CD14-positive monocyte (primary cell): Measurements from ENCODE around the gene CACNA1B. TPM values are rescaled to one million over a fixed set of nuclear protein-coding genes. Genes with fewer than 3 reads are reported as not detected.
"Not testable (repeated sequence)": the region's sequence is repeated elsewhere in the genome, so short reads cannot be mapped to it uniquely, and the experiment has no call there.

Experiments used
- DNase-seq, 3 donors: peaks; one replicate each; pipeline ENCODE4 v3.0.0-alpha.2; 2011 to 2022
- H2AFZ ChIP-seq: 2 replicates; pipeline ENCODE4 v1.6.0; 2012; ENCODE audit warnings: mild to moderate bottlenecking, low read depth, low read length, inconsistent platforms; ENCODE audit not compliant: insufficient read depth, poor library complexity, severe bottlenecking
- H3K27ac ChIP-seq, 2 donors: 1 replicate in 1 of 2; 2 replicates in 1 of 2; pipeline ENCODE4 v1.5.1; 2012 to 2013; ENCODE audit warnings: low read length in 2 of 2, control low read depth in 1 of 2, inconsistent platforms in 1 of 2, low read depth in 1 of 2, mild to moderate bottlenecking in 1 of 2
- H3K27me3 ChIP-seq, 2 donors: one replicate each; pipeline versions ENCODE4 v1.6.0 to v1.6.1; 2011 to 2013; ENCODE audit warnings: low read length in 2 of 2; ENCODE audit not compliant: control insufficient read depth in 2 of 2, insufficient read depth in 2 of 2
- H3K36me3 ChIP-seq, 2 donors: replicated peaks in 1 of 2; 1 replicate in 1 of 2; 2 replicates in 1 of 2; pipeline versions ENCODE4 v1.5.1 to v1.6.1; 2012 to 2013; ENCODE audit warnings: low read length in 2 of 2, control low read depth in 1 of 2, inconsistent platforms in 1 of 2, mild to moderate bottlenecking in 1 of 2; ENCODE audit not compliant: insufficient read depth in 2 of 2, control insufficient read depth in 1 of 2
- H3K4me1 ChIP-seq, 2 donors: 1 replicate in 1 of 2; 2 replicates in 1 of 2; pipeline versions ENCODE4 v1.5.1 to v1.6.1; 2012 to 2013; ENCODE audit warnings: low read length in 2 of 2, control low read depth in 1 of 2, inconsistent platforms in 1 of 2, mild to moderate bottlenecking in 1 of 2, moderate library complexity in 1 of 2; ENCODE audit not compliant: insufficient read depth in 2 of 2, control insufficient read depth in 1 of 2
- H3K4me2 ChIP-seq: replicated peaks from 2 replicates; pipeline ENCODE3; 2012; ENCODE audit warnings: low read length, moderate library complexity, mild to moderate bottlenecking; ENCODE audit not compliant: poor library complexity, severe bottlenecking; ENCODE audit errors: extremely low read depth
- H3K4me3 ChIP-seq, 3 experiments: fragments of 200-600 bp in 1 of 3; sonication (generic) in 1 of 3; replicated peaks in 1 of 3; 1 replicate in 2 of 3; 2 replicates in 1 of 3; pipeline ENCODE4 v1.5.1; 2011 to 2013; ENCODE audit warnings: low read length in 3 of 3, mild to moderate bottlenecking in 3 of 3, control low read depth in 2 of 3, low read depth in 2 of 3, inconsistent platforms in 1 of 3, moderate library complexity in 1 of 3
- H3K79me2 ChIP-seq: 2 replicates; pipeline ENCODE4 v1.6.0; 2012; ENCODE audit warnings: mild to moderate bottlenecking, control low read depth, inconsistent platforms, low read length, moderate library complexity; ENCODE audit not compliant: insufficient read depth
- H3K9ac ChIP-seq: 2 replicates; pipeline ENCODE4 v1.6.0; 2017; ENCODE audit warnings: low read length, mild to moderate bottlenecking; ENCODE audit not compliant: insufficient read depth, poor library complexity, severe bottlenecking
- H3K9me3 ChIP-seq, 2 donors: replicated peaks in 1 of 2; 1 replicate in 1 of 2; 2 replicates in 1 of 2; pipeline versions ENCODE4 v1.5.1 to v1.6.1; 2012 to 2013; ENCODE audit warnings: low read length in 2 of 2, control low read depth in 1 of 2; ENCODE audit not compliant: control insufficient read depth in 1 of 2, insufficient read depth in 1 of 2
- H4K20me1 ChIP-seq: 2 replicates; pipeline ENCODE4 v1.6.0; 2012; ENCODE audit warnings: mild to moderate bottlenecking, low read length, control low read depth, moderate library complexity; ENCODE audit not compliant: insufficient read depth
- H3K27ac Mint-ChIP-seq, 7 donors: one replicate each; pipeline ENCODE4 v1.8.0; 2020; ENCODE audit warnings: mild to moderate bottlenecking in 7 of 7, mixed read lengths in 7 of 7, moderate library complexity in 6 of 7, inconsistent platforms in 2 of 7
- H3K27me3 Mint-ChIP-seq, 3 donors: one replicate each; pipeline ENCODE4 v1.8.0; 2021 to 2022; ENCODE audit warnings: low read depth in 3 of 3, mild to moderate bottlenecking in 3 of 3, mixed read lengths in 3 of 3, moderate library complexity in 3 of 3, inconsistent platforms in 1 of 3
- H3K36me3 Mint-ChIP-seq, 2 donors: one replicate each; pipeline ENCODE4 v1.8.0; 2020; ENCODE audit warnings: mixed read lengths in 2 of 2, inconsistent platforms in 1 of 2, mild to moderate bottlenecking in 1 of 2
- H3K4me1 Mint-ChIP-seq: one replicate; pipeline ENCODE4 v1.8.0; 2020; ENCODE audit warnings: mild to moderate bottlenecking, mixed read lengths
- H3K4me3 Mint-ChIP-seq, 2 donors: one replicate each; pipeline ENCODE4 v1.8.0; 2020; ENCODE audit warnings: mild to moderate bottlenecking in 2 of 2, mixed read lengths in 2 of 2, moderate library complexity in 1 of 2
- H3K9me3 Mint-ChIP-seq, 7 donors: one replicate each; pipeline ENCODE4 v1.8.0; 2020 to 2022; ENCODE audit warnings: mixed read lengths in 7 of 7, mild to moderate bottlenecking in 6 of 7, moderate library complexity in 6 of 7, inconsistent platforms in 2 of 7
- WGBS: methylation state at CpG from one replicate; pipeline ENCODE4 v1.1.5; 2013; ENCODE audit warnings: missing lambda C conversion rate; ENCODE audit not compliant: insufficient coverage; 5-methylcytosine and 5-hydroxymethylcytosine counted together
- intact Hi-C, 2 donors: fragments of 100-400 bp; cut with micrococcal nuclease; formaldehyde crosslinking; loops; one replicate each; pipeline versions ENCODE4 v1.15.0 to v1.15.1; 2023
- polyA plus RNA-seq, 3 donors: library from polyadenylated mRNA; depleted of rRNA in 1 of 3; unstranded in 2 of 3; stranded (reverse) in 1 of 3; fragments of 300-500 nt in 2 of 3; fragments of >200 nt in 1 of 3; fragmentation: Illumina TruSeq in 2 of 3; gene quantifications; 1 replicate in 2 of 3; 2 replicates in 1 of 3; pipeline ENCODE4 v1.2.3, GENCODE V29; 2012 to 2021
- TF ChIP-seq, protein P1 (sequence below): fragments of 200-600 bp; IDR thresholded peaks from one replicate; pipeline ENCODE4 v1.8.0; 2022; ENCODE audit warnings: antibody characterized with exemption, mild to moderate bottlenecking

The CACNA1B gene
- polyA plus RNA-seq, 3 donors, result not detected

GRCh38 chr9:137882506-137882821 is 4.9 kb downstream of the CACNA1B start:
- TF ChIP-seq, protein P1, sequence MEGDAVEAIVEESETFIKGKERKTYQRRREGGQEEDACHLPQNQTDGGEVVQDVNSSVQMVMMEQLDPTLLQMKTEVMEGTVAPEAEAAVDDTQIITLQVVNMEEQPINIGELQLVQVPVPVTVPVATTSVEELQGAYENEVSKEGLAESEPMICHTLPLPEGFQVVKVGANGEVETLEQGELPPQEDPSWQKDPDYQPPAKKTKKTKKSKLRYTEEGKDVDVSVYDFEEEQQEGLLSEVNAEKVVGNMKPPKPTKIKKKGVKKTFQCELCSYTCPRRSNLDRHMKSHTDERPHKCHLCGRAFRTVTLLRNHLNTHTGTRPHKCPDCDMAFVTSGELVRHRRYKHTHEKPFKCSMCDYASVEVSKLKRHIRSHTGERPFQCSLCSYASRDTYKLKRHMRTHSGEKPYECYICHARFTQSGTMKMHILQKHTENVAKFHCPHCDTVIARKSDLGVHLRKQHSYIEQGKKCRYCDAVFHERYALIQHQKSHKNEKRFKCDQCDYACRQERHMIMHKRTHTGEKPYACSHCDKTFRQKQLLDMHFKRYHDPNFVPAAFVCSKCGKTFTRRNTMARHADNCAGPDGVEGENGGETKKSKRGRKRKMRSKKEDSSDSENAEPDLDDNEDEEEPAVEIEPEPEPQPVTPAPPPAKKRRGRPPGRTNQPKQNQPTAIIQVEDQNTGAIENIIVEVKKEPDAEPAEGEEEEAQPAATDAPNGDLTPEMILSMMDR, result no peak
- H3K9me3 Mint-ChIP-seq, result peaks cover 0 to 6% (median 0%) of the 10 kb centered on the region in 7 donors
- DNase-seq, result no peak
- Histone ChIP-seq H3K9ac (no peak overlapping the region), H4K20me1 (no peaks in the 10 kb centered on the region), H3K36me3 (no peaks in the 10 kb centered on the region), H3K9me3 (no peaks in the 10 kb centered on the region), H3K27ac (no peak overlapping the region), H3K4me2 (no peak overlapping the region), H3K4me1 (no peaks in the 10 kb centered on the region), H3K79me2 (no peaks in the 10 kb centered on the region), H3K27me3 (peaks cover 0 to 14% of the 10 kb centered on the region in 2 donors), H3K4me3 (no peak overlapping the region), H2AFZ (no peak overlapping the region)
- intact Hi-C loops, result no loop called here
- peaks cover 10 to 16% (median 12%) of the 10 kb centered on the region in 3 donors for H3K27me3 Mint-ChIP-seq
- H3K4me1 Mint-ChIP-seq, result no peaks in the 10 kb centered on the region
- 91% methylated on average over 10 of the region's 10 CpGs for WGBS
- H3K36me3 Mint-ChIP-seq, result no peaks in the 10 kb centered on the region
- H3K4me3 Mint-ChIP-seq, result no peak overlapping the region
- H3K27ac Mint-ChIP-seq, result no peak overlapping the region

GRCh38 chr9:137883977-137884376 is 6.4 kb downstream of the CACNA1B start:
- H3K27me3 ChIP-seq, H3K27ac ChIP-seq, H3K79me2 ChIP-seq, H3K4me3 Mint-ChIP-seq, H3K9me3 ChIP-seq, H3K36me3 ChIP-seq, H4K20me1 ChIP-seq, H3K4me1 ChIP-seq, H3K4me3 ChIP-seq, H2AFZ ChIP-seq, DNase-seq, H3K27me3 Mint-ChIP-seq, intact Hi-C loops, H3K27ac Mint-ChIP-seq, H3K36me3 Mint-ChIP-seq, H3K4me1 Mint-ChIP-seq, H3K9me3 Mint-ChIP-seq, H3K4me2 ChIP-seq, H3K9ac ChIP-seq: not testable (repeated sequence)
- 100% methylated on average over 1 of the region's 6 CpGs for WGBS

DNA sequence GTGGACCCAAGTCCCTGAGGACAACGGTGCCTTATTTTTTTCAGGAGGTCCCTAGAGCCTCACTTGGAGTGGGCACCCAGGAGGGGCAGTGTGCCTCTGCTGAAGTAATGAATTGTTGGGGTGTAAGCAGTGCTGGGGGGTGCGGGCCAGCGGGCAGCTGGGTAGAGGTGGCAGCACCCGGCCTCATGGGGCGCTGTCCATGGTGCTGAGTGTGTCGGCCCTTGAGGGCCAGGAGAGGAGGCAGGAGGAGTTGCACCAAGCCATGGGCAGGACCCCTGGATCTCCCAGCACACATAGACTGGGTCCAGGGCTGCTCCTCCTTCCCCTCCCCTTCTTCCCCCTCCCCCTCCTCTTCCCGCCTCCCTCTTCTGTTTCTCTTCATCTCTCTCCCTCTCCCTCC is 7.0 kb downstream of the CACNA1B start:
- H3K4me1 Mint-ChIP-seq, H3K9me3 Mint-ChIP-seq, H2AFZ ChIP-seq, H3K4me3 Mint-ChIP-seq, H3K9ac ChIP-seq, H3K27me3 Mint-ChIP-seq, H3K4me3 ChIP-seq, H3K36me3 Mint-ChIP-seq, H3K9me3 ChIP-seq, H3K79me2 ChIP-seq, H3K36me3 ChIP-seq, H3K27ac Mint-ChIP-seq, intact Hi-C loops, H3K4me2 ChIP-seq, H3K27me3 ChIP-seq, H3K27ac ChIP-seq, H4K20me1 ChIP-seq, H3K4me1 ChIP-seq, DNase-seq: not testable (repeated sequence)
- WGBS, result 50% methylated on average over 2 of the region's 7 CpGs

GRCh38 chr9:137885121-137885520 is 7.5 kb downstream of the CACNA1B start:
- H3K9ac ChIP-seq, H3K79me2 ChIP-seq, H3K9me3 Mint-ChIP-seq, H3K27me3 ChIP-seq, H3K36me3 Mint-ChIP-seq, H3K9me3 ChIP-seq, H3K4me3 Mint-ChIP-seq, H3K27ac Mint-ChIP-seq, H3K4me1 ChIP-seq, H3K27me3 Mint-ChIP-seq, DNase-seq, H3K4me3 ChIP-seq, H4K20me1 ChIP-seq, H3K27ac ChIP-seq, intact Hi-C loops, H2AFZ ChIP-seq, H3K4me2 ChIP-seq, H3K4me1 Mint-ChIP-seq, H3K36me3 ChIP-seq: not testable (repeated sequence)
- 90% methylated on average over 2 of the region's 12 CpGs for WGBS
